ENCODE measurements around the gene ROBO3.

Gene ROBO3, protein sequence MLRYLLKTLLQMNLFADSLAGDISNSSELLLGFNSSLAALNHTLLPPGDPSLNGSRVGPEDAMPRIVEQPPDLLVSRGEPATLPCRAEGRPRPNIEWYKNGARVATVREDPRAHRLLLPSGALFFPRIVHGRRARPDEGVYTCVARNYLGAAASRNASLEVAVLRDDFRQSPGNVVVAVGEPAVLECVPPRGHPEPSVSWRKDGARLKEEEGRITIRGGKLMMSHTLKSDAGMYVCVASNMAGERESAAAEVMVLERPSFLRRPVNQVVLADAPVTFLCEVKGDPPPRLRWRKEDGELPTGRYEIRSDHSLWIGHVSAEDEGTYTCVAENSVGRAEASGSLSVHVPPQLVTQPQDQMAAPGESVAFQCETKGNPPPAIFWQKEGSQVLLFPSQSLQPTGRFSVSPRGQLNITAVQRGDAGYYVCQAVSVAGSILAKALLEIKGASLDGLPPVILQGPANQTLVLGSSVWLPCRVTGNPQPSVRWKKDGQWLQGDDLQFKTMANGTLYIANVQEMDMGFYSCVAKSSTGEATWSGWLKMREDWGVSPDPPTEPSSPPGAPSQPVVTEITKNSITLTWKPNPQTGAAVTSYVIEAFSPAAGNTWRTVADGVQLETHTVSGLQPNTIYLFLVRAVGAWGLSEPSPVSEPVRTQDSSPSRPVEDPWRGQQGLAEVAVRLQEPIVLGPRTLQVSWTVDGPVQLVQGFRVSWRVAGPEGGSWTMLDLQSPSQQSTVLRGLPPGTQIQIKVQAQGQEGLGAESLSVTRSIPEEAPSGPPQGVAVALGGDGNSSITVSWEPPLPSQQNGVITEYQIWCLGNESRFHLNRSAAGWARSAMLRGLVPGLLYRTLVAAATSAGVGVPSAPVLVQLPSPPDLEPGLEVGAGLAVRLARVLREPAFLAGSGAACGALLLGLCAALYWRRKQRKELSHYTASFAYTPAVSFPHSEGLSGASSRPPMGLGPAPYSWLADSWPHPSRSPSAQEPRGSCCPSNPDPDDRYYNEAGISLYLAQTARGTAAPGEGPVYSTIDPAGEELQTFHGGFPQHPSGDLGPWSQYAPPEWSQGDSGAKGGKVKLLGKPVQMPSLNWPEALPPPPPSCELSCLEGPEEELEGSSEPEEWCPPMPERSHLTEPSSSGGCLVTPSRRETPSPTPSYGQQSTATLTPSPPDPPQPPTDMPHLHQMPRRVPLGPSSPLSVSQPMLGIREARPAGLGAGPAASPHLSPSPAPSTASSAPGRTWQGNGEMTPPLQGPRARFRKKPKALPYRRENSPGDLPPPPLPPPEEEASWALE (N-terminal part only)

DNA sequence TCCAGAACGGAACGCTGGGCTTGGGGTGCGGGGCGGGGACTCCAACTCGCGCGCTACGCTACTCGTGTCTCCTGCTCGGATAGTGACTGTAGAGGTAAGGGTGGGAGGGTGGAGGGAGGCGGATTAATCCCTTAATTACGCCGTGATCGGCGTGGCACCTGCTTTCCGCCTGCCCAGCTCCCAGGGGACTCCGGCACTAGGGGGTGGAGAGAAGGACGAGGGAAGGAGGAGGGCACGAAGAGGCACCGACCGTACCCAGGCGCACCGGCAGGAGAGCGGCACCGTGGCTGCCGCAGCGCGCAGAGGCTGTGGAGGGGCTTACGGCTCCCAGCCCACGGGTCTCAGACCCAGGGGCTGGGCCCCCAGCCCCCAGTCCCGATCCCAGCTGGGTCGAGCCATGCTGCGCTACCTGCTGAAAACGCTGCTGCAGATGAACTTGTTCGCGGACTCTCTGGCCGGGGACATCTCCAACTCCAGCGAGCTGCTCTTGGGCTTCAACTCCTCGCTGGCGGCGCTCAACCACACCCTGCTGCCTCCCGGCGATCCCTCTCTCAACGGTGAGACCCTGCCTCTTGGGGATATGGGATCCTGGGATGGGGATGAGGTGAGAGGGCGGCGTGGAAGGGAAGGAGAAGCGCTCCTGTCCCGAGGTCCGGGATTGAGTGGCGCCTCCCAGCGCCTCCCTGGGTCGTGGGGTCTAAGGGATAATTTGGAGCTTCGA, at the start of gene ROBO3:
Gene ROBO3 (plus strand): TSS at position 252 of the 721 bp plus-strand sequence. CDS start 146 bp downstream, at position 398.
- no peak for FAIRE-seq

DNA sequence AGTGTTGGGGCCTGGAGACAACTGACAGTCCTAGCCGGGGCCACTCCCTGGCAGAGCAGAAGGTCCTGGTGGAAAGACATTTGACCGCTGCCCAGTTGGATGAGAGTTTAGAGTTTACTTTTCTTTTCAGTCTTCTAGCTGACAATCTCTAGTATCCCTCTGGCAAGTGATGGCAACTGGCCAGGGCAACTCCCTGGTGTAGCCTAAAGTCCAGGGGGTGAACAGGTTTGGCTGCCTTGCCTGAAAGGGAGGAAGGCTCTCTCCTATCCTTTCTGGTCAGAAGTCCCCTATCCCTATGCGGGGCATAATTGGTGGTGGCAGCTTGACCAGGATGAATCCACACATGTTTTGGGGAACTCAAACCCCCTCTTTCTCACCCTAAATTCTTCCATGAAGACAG, 48.2 kb upstream of the ROBO3 start:
- FAIRE-seq = no peak

DNA sequence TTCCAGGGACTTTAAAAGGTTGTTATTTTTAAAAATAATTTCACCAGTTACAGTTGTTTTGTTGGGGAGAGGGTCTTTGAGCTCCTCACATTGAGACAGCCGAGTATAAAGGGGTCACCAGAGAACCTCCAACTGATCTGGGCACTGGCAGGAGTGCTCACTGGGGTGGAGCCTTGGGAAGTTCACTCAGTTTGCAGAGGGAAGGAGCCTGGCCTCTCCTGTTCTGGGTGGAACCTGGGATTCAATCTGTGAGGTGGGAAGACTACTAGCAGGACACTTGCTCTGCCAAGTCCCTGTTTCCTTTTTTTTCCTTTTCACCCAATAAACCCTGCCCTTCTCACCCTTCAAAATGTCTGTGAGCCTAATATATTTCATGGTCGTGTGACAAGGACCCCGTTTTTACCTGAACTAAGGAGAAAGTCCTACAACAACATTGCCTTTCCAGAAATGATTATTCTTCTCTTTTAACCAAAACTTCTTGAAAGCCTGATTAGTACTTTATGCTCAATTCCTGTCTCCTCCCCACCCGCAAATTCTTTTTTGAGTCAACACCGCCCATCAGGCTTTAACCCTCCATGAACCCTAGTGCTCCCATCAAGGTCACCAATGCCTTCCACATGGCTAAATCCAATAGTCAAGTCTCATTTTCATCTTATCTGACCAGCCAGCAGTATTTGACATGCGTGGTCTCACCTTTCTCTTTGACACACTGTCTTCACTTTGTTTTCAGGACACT, 43.1 kb upstream of the ROBO3 start:
- no peak for FAIRE-seq

DNA sequence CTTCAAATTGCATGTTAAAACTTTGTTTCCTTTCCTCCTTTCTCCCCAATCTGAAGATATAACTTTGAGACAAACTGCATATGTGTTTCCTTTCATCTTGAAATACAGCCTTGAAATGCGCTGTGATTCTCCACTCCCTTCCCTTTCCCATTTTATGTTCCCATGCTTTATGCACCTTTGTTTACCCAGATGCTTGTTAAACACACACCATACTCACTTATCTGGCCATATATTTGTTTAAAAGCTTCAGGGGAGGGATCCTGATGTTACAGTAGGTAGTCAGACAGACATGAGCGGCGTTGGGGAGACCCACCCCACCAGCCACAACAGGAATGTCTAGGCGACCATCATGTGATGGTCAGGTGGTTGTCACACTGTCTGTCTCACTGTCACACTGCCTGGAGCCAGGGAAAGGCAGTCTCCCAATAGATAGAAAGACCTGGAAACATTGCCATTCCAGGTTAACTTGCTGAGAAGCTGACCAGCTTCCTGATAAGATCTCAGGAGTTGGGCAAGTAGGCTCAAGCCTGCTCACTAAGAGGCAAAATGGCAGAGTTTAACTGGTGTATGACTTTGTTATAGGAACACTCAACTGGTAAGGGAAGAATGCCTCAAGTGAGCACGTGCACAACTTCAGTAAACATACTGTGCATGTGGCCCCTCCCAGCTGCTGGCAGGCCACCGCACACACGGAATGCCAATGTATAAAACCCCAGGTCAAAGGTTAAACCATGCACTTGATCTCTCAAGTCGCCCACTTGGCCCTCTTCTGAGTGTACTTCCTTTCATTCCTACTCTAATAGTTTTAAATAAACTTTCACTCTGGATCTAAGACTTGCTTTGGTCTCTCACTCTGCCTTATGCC, 41.5 kb upstream of the ROBO3 start:
- no peak for FAIRE-seq

DNA sequence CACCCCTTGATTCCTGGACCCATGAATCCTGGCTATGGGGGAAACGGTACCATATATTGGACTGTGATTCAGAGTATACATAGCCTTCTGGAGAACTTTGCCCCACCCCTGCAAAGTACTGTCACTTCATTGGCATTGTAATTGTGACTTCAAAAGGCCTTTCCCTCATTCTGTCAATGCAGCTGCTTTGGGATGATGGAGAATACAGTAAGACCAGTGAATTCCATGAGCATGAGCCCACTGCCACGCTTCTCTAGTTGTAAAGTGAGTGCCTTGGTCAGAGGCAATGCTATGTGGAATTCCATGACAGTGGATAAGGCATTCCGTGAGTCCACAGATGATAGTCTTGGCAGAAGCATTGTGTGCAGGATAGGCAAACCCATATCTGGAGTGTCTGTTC, 39.4 kb upstream of the ROBO3 start:
- FAIRE-seq = no peak

DNA sequence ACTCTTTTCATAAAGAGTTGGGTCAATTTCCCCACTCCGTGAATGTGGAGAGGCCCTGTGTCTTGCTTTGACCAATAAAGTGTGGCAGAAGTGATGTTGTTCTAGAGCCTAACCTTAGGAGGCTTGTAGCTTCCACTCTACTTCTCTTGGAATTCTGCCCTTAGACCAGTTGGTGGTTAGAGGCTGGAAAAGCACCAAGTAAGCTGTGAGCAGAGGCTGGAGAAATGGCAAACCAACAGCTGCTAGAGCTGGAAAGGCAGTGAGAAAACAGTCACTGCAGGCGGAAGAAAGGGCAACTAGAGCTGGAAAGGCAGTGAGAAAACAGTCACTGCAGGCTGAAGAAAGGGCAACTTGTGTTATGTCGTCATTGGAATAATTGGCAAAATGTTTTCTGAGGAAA, 35.2 kb upstream of the ROBO3 start:
- no peak for FAIRE-seq

DNA sequence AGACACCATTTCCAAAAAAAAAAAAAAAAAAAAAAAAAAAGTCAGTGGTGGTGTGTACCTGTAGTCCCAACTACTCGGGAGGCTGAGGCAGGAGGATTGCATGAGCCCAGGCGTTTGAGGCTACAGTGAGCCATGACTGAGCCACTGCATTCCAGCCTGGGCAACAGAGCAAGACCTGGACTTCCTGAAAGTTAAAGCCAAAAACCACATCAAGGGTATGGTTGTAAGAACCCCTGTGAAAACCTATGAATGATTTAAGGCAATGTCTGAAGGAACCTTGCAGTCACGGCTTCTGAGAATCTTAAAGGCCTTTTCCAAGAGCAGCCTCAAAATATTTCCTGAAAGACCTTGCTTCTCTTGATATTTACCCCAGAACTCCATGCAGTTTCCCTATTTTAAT, 34.5 kb upstream of the ROBO3 start:
- FAIRE-seq = no peak

DNA sequence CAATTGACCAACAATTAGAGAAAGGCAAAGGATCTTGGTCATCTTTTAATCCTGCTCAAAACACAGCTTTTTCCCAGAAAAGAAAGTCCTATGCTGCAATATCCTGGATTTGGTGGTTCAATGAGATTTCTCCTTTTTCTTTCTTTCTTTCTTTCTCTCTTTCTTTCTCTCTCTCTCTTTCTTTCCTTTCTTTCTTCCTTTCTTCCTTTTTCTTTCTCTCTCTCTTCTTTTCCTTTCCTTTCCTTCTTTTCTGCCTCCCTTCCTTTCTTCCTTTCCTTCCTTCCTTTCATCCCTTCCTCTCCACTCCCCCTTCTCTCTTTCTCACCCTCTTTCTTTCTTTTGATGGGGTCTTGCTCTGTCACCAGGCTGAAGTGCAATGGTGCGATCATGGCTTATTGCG, 33.3 kb upstream of the ROBO3 start:
- no peak for FAIRE-seq

DNA sequence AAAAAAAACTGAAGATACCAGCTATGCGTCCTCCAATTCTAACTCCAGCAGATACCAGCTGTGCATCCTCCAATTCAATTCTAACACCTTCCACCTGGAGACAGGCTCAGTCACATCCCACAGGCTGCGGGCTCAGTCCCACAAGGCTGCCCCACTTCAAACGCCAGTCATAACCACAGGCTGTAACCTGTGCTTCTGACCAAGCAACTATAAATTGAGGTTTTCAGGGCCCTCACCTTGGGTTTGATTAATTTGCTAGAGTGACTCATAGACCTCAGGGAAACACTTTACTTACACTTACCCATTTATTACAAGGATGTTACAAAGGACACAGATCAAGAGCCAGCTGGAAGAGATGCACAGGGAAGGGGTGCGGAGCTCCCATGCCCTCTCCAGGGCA, 32.7 kb upstream of the ROBO3 start:
- FAIRE-seq = no peak

DNA sequence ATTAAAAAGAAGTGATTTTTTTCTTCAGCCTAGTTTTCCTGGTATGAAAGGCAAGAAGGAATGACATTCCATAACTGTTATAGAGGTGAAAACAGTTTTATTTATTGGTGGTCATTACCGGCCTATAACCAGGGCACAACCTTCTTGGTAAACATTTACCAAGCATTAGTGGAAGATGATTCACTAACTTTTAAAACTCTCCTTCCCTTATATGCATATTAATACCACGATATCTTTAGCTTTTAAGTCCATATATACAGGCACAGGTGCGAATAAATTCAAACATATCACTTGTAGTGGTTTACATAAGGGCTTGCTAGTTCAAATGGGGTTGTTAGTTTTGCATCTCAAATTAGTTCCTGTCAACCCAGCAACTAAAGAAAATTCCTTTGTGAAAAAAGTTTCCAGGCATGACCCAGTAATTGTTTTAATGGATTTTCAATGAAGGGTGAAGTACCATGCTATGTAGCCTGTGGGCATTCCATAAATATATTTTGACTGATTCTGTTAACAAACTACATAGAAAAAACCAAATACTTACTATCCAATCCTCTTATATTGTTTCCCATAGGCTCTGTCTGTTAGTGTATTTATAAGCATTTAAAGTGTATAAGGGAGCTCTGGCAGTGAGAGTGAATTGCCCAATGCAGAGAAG, 30.6 kb upstream of the ROBO3 start:
- FAIRE-seq = no peak

DNA sequence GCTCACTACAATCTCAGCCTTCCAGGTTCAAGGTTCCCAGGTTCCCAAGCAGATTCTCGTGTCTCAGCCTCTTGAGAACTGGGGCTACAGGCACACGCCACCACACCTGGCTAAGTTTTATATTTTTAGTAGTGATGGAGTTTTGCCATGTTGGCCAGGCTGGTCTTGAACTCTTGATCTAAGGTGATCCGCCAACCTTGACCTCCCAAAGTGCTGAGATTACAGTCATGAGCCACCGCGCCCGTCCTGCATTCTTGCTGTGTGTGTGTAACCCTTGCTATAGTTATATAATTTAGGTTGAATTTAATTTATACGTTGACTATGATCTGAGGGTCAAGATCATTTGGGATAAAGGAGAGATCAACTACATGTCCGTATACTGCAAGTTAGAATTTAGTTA, 29.3 kb upstream of the ROBO3 start:
- FAIRE-seq = no peak

DNA sequence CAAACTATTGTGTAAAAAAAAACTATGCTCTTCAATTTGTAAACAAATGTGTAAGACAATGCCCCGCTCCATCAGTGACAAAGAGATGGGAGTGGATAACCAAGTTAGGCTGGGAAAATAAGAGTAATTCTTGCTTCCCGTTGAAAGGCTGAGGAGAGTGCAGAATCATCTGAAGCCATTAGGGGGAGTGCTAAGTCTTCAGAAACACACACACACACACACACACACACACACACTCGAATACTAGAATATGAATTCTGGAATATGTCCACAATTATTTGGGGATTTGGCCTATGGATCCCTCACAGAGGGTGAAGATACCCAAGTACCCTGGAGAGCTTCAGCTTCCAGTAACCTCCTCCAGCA, 27.8 kb upstream of the ROBO3 start:
- FAIRE-seq = peak; percentile 45

DNA sequence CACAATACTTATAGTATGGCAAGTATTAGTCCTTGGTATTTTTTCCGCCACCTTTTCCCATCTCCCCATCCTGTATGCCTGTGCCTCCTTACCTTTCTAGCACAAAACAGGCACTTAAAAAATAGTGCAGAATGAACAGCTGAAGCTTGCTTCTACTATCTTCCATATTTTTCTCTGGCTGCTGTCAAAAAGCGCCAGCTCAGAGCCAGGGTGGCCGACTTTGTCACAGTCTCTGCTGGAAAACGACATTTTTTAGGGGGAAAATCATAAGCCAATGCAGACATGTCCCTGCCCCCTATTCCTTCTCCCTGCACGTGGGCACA, 26.5 kb upstream of the ROBO3 start:
- FAIRE-seq = no peak

DNA sequence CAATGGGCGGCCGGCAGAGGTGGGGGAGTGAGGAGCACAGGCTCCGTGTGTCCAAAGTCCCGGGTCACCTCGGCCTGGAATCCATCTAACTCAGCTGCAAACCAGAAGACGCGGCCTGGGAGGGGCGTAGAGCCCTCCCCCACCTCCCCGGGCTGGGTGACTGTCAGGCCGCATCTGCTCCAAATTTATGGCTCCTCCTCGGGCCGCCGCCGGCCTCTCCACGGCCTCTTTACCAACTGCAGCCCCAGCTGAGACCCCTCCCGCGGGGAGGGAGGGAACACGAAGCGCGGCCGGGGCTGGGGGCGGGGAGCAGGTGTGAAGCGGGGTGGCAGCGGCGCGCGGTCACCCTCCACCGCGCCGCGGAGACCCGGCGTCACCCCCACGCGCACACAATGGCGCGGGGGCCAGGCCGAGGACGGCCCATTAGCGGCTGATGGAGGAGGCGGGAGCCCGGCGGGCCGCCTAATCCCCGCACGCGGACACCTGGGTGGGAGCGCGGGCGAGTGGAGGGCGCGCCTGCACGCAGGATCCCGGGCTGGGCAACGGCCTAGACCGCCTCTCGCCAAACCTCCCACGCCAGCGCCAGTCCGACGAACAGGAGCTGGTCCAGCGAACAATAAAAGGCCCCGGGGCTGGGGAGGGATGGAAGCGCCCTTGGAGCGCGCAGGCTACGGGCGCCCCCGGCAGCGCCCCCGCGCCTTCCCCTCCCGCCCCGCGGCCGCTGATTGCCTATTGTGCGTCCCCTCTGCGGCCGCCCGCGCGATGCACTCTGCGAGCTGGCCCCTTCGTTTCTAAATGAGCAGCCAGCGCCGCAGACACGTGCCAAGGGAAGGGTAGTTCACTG, 25.9 kb upstream of the ROBO3 start:
- FAIRE-seq = no peak

DNA sequence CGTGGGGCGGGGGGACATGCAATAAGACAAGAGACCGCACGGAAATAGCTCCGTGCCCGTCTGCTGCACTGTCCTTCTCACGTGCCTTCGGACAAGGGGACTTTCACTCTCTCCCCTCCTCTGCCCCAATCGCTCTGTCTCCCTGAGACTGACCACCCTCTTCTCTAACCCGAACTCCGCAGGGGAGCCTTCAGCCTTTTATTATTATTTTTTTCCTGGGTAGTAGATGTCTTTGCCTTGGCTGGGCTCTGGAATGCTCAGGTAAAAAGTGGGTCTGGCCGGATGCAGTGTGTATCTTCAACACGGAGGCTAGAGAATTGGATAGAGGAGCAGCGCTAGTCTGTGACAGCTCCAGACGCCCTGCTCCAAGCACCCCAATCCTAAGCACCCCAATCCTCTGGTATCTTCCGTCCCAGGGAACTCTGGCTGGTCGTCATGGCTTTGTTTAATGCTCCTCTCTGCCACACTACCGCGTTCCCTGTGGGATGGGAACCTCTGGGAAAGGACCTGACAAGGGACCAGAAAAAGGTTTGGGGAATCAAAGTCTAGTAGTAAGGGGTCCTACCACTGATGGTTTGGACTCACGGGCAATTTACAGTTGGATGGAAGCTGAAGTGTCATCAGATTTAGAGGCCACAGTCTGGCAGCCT, 25.1 kb upstream of the ROBO3 start:
- no peak for FAIRE-seq

DNA sequence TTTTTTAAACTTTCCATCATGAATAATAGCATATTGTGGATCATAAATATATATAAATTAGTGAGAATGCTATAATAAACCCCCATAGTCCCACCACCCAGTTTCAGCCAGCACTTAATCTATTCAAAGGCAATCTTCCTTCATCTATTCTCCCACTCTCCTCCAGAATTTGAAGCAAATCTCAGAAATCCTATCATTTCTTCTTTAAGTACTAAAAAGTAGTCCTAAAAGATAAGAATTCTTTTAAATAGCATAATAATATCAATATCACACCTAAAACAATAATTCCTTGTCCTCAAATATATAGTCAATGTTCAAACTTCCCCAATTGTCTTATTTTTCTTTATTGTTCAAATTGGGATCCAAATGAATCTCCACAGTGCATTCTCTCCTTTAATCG, 24.6 kb upstream of the ROBO3 start:
- no peak for FAIRE-seq

DNA sequence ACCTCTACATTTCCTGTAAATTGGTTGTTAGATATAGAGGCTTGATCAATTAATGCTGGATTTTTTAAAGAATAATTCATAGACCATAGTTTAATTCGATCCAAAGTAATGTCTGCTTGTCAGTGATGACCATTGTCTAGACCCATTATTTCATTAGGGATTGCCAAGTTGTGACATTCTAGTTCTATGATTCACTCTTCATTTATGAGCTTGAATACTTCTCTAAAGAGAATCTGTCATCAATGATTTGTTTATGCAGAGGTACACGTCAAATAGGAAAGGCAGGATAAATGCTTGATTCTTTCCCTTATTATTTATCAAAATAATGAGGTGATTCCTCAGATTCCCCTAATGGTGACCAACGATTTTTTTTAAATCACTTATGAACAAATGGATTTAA, 24.0 kb upstream of the ROBO3 start:
- FAIRE-seq = no peak

DNA sequence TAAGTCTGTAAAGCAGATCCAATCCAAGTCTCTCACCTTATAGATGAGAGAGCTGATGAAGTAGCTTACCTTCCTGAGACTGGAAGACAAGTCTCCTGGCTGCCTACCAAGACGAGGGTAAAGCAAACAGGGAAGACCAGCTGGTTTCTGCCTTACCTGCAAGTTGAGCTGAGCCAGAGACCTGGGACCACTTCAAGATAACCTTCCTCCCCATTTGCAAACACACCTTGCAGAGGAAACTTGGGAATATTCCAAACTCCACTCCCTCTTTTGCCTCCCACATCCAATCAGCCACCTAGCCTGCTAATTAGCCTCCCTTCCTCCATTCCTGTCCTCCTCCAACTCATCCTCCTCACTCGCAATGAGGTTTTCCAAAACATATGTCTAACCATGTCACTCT, 23.4 kb upstream of the ROBO3 start:
- no peak for FAIRE-seq

DNA sequence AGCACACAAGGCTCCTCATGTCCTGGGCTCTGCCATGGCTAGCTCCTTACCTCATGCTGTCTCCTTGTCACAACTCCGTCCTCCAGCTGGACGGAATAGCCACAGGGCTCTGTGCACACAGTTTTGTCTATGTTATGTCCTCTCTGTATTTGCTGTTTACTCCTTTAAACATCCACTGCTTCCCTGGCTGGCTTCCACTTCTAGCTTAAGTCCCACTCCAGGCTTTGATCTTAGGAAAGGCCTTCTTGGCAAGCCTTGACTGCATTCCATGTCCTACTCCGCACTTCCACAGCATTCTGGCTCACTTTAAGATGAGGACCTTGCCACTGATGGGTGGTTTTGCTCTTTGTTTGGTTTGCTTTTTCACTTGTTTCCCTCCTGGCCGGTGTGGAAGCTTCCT, 22.9 kb upstream of the ROBO3 start:
- no peak for FAIRE-seq

Measured in TTC549 (cell line).